Left lung (tissue), 10 donors: Measurements from ENCODE around the gene GLCCI1. TPM values are rescaled to one million over a fixed set of nuclear protein-coding genes. Genes with fewer than 3 reads are reported as not detected.

Experiments used
- ATAC-seq: fragments of 200-7000 bp; cut with Tn5 transposase; one replicate; pipeline ENCODE4 v1.9.1; 2020; ENCODE audit warnings: moderate library complexity
- DNase-seq, 4 donors: peaks; one replicate each; pipeline ENCODE4 v3.0.0-alpha.2; 2013 to 2020
- H3K27ac ChIP-seq, 2 donors: fragments of 200-600 bp; sonication (generic) in 1 of 2; one replicate each; pipeline versions ENCODE4 v1.5.0 to v1.8.0; 2020 to 2021
- H3K27me3 ChIP-seq, 2 donors: fragments of 200-600 bp; sonication (generic) in 1 of 2; one replicate each; pipeline versions ENCODE4 v1.5.0 to v1.8.0; 2020 to 2021
- H3K36me3 ChIP-seq, 2 donors: fragments of 200-600 bp; sonication (generic) in 1 of 2; one replicate each; pipeline versions ENCODE4 v1.5.0 to v1.8.0; 2020 to 2021
- H3K4me1 ChIP-seq, 2 donors: fragments of 200-600 bp; one replicate each; pipeline ENCODE4 v1.8.0; 2021
- H3K4me3 ChIP-seq, 2 donors: fragments of 200-600 bp; sonication (generic) in 1 of 2; one replicate each; pipeline versions ENCODE4 v1.5.0 to v1.8.0; 2020 to 2021; ENCODE audit warnings: mild to moderate bottlenecking in 1 of 2
- H3K9me3 ChIP-seq, 2 donors: fragments of 200-600 bp; sonication (generic) in 1 of 2; one replicate each; pipeline versions ENCODE4 v1.5.0 to v1.8.0; 2020 to 2021
- intact Hi-C, 2 donors: fragments of 100-400 bp; cut with DNase I; formaldehyde crosslinking; loops; one replicate each; pipeline versions ENCODE4 v1.11.2 to v1.14.2; 2022
- polyA plus RNA-seq, 6 donors: library from polyadenylated mRNA; unstranded; fragments of 120-200 nt; gene quantifications; one replicate each; pipeline ENCODE4 v1.2.1, GENCODE V29; 2013; ENCODE audit not compliant: insufficient read length in 6 of 6
- total RNA-seq, 2 donors: library from RNA; stranded (reverse); fragmentation: NEBNext Ultra II Directional; extraction: Animal tissue kit (Norgen Biotek cat#: 25700); gene quantifications; one replicate each; pipeline ENCODE4 v1.2.1, GENCODE V29; 2021
- TF ChIP-seq, protein P1 (sequence below), 2 donors: fragments of 200-600 bp; sonication (generic) in 1 of 2; IDR thresholded peaks; one replicate each; pipeline versions ENCODE4 v1.5.0 to v1.8.0; 2021; ENCODE audit warnings: antibody characterized with exemption in 2 of 2
- donor health status: DM: no; HTN: yes; CAD: no.
- donor health status: DM: no; HTN: no; CAD: no.

Gene GLCCI1
- total and polyA plus RNA-seq, 8 donors = 25.4 to 45.2 (median 37.1) TPM

- intact Hi-C loops = no loop called here
- peak overlapping the region in 1 of 2 donors; percentile 13 for H3K27ac ChIP-seq
- ATAC-seq = no peak
- H3K9me3 ChIP-seq = no peaks in the 10 kb centered on the region
- no peaks in the 10 kb centered on the region for H3K36me3 ChIP-seq
- H3K27me3 ChIP-seq = no peaks in the 10 kb centered on the region
- peaks cover 0 to 15% of the 10 kb centered on the region in 2 donors for H3K4me1 ChIP-seq
- no peak for DNase-seq
- H3K4me3 ChIP-seq = no peak overlapping the region
- TF ChIP-seq, protein P1, sequence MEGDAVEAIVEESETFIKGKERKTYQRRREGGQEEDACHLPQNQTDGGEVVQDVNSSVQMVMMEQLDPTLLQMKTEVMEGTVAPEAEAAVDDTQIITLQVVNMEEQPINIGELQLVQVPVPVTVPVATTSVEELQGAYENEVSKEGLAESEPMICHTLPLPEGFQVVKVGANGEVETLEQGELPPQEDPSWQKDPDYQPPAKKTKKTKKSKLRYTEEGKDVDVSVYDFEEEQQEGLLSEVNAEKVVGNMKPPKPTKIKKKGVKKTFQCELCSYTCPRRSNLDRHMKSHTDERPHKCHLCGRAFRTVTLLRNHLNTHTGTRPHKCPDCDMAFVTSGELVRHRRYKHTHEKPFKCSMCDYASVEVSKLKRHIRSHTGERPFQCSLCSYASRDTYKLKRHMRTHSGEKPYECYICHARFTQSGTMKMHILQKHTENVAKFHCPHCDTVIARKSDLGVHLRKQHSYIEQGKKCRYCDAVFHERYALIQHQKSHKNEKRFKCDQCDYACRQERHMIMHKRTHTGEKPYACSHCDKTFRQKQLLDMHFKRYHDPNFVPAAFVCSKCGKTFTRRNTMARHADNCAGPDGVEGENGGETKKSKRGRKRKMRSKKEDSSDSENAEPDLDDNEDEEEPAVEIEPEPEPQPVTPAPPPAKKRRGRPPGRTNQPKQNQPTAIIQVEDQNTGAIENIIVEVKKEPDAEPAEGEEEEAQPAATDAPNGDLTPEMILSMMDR (IDR thresholded peaks at IDR 0.05) = no peak
Measured at GRCh38 chr7:8128449-8129317, 160.1 kb downstream of the GLCCI1 start.

GRCh38 chr7:8129318-8129659 is 160.7 kb downstream of the GLCCI1 start:
- DNase-seq (no peak), ATAC-seq (no peak)
- intact Hi-C loops = no loop called here
- Histone ChIP-seq H3K9me3 (no peaks in the 10 kb centered on the region), H3K36me3 (no peaks in the 10 kb centered on the region), H3K27ac (no peak overlapping the region), H3K4me1 (peaks cover 0 to 15% of the 10 kb centered on the region in 2 donors), H3K4me3 (no peak overlapping the region), H3K27me3 (no peaks in the 10 kb centered on the region)
- TF ChIP-seq, protein P1 (IDR thresholded peaks at IDR 0.05) = no peak

DNA sequence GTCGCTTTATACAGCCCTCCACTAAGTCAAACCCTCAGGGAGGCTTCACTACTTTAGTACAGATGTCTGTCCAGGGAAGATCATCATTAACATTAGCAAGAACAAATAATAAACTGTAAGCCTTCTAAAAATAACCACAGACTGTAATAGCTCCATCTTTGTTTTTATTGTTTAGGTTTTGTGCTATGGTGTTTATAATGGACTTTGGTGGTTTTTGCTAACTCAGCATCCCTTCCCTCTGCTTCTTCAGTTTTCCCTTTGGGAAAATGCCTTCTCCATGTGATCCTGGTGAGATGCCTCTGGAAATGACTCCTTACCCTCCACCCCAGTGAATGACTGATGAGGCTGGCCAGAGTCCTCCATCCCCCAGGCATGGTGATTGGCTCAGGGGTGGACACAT is 162.1 kb downstream of the GLCCI1 start:
- DNase-seq (no peak), ATAC-seq (no peak)
- Histone ChIP-seq H3K27me3 (no peaks in the 10 kb centered on the region), H3K36me3 (no peaks in the 10 kb centered on the region), H3K9me3 (no peaks in the 10 kb centered on the region), H3K27ac (no peak overlapping the region), H3K4me1 (peaks cover 0 to 8% of the 10 kb centered on the region in 2 donors), H3K4me3 (no peak overlapping the region)
- TF ChIP-seq, protein P1 (IDR thresholded peaks at IDR 0.05) = no peak
- intact Hi-C loops = no loop called here

DNA sequence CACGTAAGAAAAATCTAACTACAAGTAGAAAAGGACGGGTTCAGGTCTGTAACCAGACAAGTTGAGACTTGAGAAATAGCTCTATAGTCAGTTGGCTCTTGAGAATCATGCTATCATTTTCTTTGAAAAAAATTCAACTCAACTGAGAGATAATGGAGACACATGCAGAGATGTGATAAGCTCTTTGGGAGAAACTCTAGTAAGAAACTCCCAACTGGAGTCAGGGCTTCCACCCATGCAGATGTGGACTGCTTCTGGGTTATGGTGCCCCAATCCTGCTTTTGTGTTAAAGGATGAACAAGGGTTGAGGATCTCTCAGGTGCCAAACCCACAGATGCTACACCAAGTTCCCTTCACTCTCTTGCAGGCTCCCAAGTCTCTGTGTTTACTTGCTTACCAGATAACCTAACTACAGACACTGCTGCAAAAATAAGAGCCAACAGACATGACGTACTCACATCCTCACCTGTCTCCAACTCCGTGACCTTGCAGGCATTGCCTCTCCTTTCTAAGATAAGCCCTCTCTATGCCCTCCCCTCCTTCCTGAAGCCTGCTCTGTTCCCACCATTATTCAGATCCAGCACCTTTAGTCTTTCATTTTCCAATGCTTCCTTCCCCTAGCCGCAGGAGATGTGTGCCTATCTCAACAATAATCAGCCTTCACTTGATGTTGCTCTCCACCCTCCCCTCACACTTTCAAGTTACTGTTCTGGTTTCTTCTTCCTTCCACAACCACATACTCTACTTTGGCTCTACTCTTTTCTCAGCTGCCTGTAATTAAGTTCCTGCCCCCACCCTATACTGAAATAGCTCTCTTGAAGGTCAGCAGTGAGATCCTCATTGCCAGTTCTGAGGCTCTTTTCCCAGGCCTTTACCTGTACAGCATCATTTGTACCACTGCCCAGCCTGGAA is 163.4 kb downstream of the GLCCI1 start:
- no peaks in the 10 kb centered on the region for H3K36me3 ChIP-seq
- no peak overlapping the region for H3K4me3 ChIP-seq
- DNase-seq (no peak), ATAC-seq (peak; percentile 25)
- intact Hi-C loops = no loop called here
- TF ChIP-seq, protein P1 (IDR thresholded peaks at IDR 0.05) = no peak
- H3K27me3 ChIP-seq = no peaks in the 10 kb centered on the region
- no peaks in the 10 kb centered on the region for H3K4me1 ChIP-seq
- no peaks in the 10 kb centered on the region for H3K9me3 ChIP-seq
- H3K27ac ChIP-seq = peak overlapping the region in 1 of 2 donors; percentile 13
